ENCODE data around the gene CTSK.
A peak's percentile ranks its signal among the peaks of the same experiment; 100 is the strongest.
"Not testable (repeated sequence)": the region's sequence is repeated elsewhere in the genome, so short reads cannot be mapped to it uniquely, and the experiment has no call there.

The CTSK gene

DNA sequence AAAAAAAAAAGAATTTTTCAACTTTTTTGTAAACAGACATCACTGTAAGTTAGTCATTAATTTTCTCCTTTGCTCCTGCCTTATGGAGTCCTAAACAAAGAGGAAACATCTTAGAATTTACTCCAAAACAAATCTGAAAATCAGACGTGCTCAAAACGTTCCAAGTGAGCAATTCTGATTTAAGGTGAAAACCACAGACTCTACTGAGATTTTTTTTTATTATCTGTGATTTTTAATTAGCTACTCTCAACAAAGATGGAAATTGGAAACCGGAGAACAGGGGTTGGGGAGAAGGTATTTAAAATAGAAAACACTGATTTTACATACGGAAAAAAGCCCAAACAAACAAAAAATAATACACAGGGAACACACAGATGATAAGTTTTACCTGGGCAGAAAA is 7.8 kb upstream of the CTSK start:
- H3K9me3 Mint-ChIP-seq = no peaks in the 10 kb centered on the region
- no peak overlapping the region for H3K4me3 Mint-ChIP-seq
- H3K27me3 Mint-ChIP-seq = no peaks in the 10 kb centered on the region
- peaks cover 25% of the 10 kb centered on the region for H3K36me3 Mint-ChIP-seq
- no peaks in the 10 kb centered on the region for H3K4me1 Mint-ChIP-seq
- ATAC-seq = no peak
- H3K27ac Mint-ChIP-seq = no peak overlapping the region

DNA sequence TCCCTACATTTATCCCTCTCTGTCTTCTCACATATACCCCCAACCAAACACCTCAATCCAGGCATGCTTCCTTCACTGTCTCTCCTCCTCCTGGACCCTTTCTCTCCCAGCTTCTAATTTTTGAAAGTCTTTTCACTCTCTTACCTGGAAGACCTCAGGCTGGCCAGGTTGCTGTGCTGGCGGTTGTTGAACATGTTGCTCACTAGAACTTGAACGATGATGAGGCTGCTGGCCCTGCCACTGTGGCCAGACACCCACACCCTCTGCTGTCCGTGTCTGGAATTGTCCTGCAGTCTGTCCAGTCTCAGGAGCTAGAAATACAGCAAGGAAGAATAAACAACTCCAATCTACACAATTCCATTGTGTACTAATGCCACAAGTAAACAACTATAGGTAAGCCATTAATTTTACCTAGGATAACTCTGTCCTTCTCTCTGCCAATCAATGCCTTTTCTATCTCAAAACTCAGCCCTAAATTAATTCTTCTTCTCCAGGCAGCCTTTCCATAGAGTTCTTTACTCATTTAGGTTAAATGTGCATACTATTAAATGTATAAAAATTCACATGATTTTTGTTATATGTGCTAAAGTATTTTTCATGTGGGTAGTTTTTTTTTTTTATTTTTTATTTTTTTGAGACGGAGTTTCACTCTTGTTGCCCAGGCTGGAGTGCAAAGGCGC is 5.1 kb upstream of the CTSK start:
- Mint-ChIP-seq H3K4me1 (no peaks in the 10 kb centered on the region), H3K27me3 (no peaks in the 10 kb centered on the region), H3K27ac (no peak overlapping the region), H3K4me3 (no peak overlapping the region), H3K36me3 (peaks cover 32% of the 10 kb centered on the region), H3K9me3 (no peaks in the 10 kb centered on the region)
- ATAC-seq = peak; percentile 27

- H3K27me3 Mint-ChIP-seq = no peaks in the 10 kb centered on the region
- H3K4me1 Mint-ChIP-seq = peaks cover 6% of the 10 kb centered on the region
- H3K36me3 Mint-ChIP-seq = peaks cover 17% of the 10 kb centered on the region
- H3K4me3 Mint-ChIP-seq = no peak overlapping the region
- H3K27ac Mint-ChIP-seq = no peak overlapping the region
- no peak for ATAC-seq
- H3K9me3 Mint-ChIP-seq = no peaks in the 10 kb centered on the region
Measured at GRCh38 chr1:150810958-150811659, 3.0 kb upstream of the CTSK start.

GRCh38 chr1:150809651-150810050 is 1.6 kb upstream of the CTSK start:
- peaks cover 13% of the 10 kb centered on the region for H3K36me3 Mint-ChIP-seq
- H3K4me1 Mint-ChIP-seq = peaks cover 6% of the 10 kb centered on the region
- no peak overlapping the region for H3K27ac Mint-ChIP-seq
- no peaks in the 10 kb centered on the region for H3K9me3 Mint-ChIP-seq
- no peaks in the 10 kb centered on the region for H3K27me3 Mint-ChIP-seq
- no peak for ATAC-seq
- no peak overlapping the region for H3K4me3 Mint-ChIP-seq

GRCh38 chr1:150808846-150809245 is 786 bp upstream of the CTSK start:
- Mint-ChIP-seq H3K4me3 (no peak overlapping the region), H3K9me3 (no peaks in the 10 kb centered on the region), H3K36me3 (peaks cover 9% of the 10 kb centered on the region), H3K27me3 (no peaks in the 10 kb centered on the region), H3K4me1 (peaks cover 6% of the 10 kb centered on the region), H3K27ac (no peak overlapping the region)
- no peak for ATAC-seq

DNA sequence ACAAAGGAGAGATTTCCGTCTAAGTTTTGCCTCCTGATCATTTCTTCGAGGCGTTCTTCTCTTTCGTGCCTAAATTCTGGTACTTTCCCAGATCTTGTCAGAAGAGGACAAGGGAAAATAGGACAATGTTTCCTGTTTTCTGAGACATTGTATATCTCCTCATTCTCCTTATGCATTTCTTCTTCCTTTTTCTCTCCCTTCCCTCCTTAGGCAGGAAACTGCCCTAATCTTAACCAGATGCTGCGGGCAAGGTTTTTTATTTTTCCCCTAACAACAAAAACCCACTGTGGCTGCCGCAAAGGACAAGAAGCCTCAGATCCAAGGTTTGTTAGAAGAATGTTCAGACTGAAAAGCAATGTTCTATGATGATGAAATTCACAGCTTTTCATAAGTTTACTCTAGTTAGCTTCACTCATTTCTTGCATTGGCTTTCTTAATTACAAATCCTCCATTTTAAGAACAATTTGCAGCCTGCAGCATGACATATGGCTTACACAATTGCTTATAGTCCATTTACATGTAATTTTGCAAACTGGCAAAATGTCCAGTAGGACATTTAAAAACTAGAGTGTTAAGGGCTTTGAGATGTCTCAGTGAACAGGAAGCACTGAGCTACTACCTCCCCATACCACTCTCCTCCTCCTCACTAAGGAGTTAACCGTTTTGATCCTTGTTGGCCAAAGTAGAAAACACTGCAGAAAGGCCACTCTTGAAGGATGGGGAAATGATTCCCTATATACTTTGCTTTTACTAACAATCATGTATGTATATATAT is 624 bp downstream of the CTSK start:
- peaks cover 7% of the 10 kb centered on the region for H3K36me3 Mint-ChIP-seq
- no peak overlapping the region for H3K27ac Mint-ChIP-seq
- no peak for ATAC-seq
- H3K4me3 Mint-ChIP-seq = no peak overlapping the region
- no peaks in the 10 kb centered on the region for H3K9me3 Mint-ChIP-seq
- H3K4me1 Mint-ChIP-seq = peaks cover 6% of the 10 kb centered on the region
- H3K27me3 Mint-ChIP-seq = no peaks in the 10 kb centered on the region

DNA sequence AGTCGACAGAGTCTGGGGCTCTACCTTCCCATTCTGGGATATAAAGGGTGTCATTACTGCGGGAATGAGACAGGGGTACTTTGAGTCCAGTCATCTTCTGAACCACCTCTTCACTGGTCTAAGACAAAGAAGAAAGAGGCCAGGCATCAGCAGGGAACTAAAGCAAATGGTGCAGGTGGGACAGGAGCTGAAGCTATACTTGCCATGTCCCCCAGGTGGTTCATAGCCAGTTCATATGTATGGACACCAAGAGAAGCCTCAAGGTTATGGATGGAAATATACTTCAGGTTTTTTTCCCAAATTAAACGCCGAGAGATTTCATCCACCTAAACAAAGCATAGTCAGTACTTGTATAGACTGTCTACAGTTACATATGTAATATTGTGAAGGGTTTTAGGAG is 2.2 kb downstream of the CTSK start:
- Mint-ChIP-seq H3K27me3 (no peaks in the 10 kb centered on the region), H3K27ac (no peak overlapping the region), H3K36me3 (peaks cover 7% of the 10 kb centered on the region), H3K4me3 (no peak overlapping the region), H3K4me1 (peaks cover 6% of the 10 kb centered on the region), H3K9me3 (no peaks in the 10 kb centered on the region)
- ATAC-seq = no peak

- Mint-ChIP-seq H3K9me3 (no peaks in the 10 kb centered on the region), H3K4me1 (peaks cover 6% of the 10 kb centered on the region), H3K27me3 (no peaks in the 10 kb centered on the region), H3K36me3 (peaks cover 3% of the 10 kb centered on the region), H3K4me3 (no peak overlapping the region), H3K27ac (no peak overlapping the region)
- ATAC-seq = no peak
Measured at GRCh38 chr1:150804671-150805070, 3.4 kb downstream of the CTSK start.

DNA sequence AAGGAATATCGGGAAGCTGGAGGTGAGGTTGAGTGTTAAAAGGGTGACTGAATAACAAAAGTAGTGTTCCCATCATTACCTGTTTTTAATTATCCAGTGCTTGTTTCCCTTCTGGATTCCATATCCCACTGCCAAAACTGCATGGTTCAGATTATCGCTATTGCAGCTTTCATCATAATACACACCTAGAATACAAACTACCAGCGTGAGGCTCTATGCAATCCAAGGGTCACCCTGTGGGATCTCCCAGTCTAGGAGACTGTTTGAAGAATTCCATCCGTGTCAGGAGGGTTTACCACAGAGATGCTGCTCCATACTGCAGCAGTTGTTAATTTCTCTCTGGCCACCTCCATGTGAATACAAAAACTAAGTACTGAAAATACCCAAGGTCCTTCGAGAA is 9.0 kb downstream of the CTSK start:
- H3K4me1 Mint-ChIP-seq = no peaks in the 10 kb centered on the region
- ATAC-seq = no peak
- no peaks in the 10 kb centered on the region for H3K9me3 Mint-ChIP-seq
- no peak overlapping the region for H3K27ac Mint-ChIP-seq
- no peak overlapping the region for H3K4me3 Mint-ChIP-seq
- peaks cover 39% of the 10 kb centered on the region for H3K36me3 Mint-ChIP-seq
- H3K27me3 Mint-ChIP-seq = no peaks in the 10 kb centered on the region

DNA sequence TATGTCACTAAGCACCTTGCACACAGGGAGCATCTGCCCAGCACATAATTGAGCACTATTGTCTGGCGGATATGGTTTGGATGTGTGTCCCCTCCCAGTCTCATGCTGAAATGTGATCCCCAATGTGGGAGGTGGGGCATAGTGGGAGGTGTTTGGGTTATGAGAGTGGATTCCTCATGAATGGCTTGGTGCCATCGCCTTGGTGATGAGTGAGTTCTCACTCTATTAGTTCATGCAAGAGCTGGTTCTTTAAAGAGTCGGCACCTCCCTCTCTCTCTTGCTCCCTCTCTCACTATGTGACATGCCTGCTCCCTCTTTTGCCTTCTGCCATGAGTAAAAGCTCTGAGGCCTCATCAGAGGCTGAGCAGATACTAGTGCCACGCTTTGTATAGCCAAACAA is 9.5 kb downstream of the CTSK start:
- Mint-ChIP-seq H3K9me3 (no peaks in the 10 kb centered on the region), H3K27me3 (no peaks in the 10 kb centered on the region), H3K4me3 (no peak overlapping the region), H3K27ac (no peak overlapping the region), H3K4me1 (no peaks in the 10 kb centered on the region), H3K36me3 (peaks cover 39% of the 10 kb centered on the region)
- no peak for ATAC-seq

DNA sequence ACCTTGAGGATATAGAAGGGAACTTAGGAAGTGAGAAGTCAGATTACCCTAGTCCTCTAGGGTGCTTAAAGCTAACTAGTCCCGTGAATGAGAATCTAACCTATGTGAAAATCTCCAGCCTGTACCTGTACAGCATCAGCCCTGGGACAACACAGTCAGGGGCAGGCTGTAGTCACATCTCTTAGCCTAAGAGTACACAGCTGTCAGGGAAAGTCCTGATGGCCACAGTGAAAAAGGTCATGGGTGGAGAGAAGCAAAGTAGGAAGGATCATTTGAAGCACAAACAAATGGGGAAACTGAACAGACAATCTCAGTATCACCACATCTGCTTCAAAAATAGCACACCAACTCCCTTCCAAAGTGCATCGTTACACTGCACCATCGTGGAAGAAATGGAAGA is 11.7 kb downstream of the CTSK start:
- Mint-ChIP-seq H3K27me3 (no peaks in the 10 kb centered on the region), H3K36me3 (peaks cover 39% of the 10 kb centered on the region), H3K4me3 (no peak overlapping the region), H3K9me3 (no peaks in the 10 kb centered on the region), H3K4me1 (no peaks in the 10 kb centered on the region), H3K27ac (no peak overlapping the region)
- peak; percentile 27 for ATAC-seq

DNA sequence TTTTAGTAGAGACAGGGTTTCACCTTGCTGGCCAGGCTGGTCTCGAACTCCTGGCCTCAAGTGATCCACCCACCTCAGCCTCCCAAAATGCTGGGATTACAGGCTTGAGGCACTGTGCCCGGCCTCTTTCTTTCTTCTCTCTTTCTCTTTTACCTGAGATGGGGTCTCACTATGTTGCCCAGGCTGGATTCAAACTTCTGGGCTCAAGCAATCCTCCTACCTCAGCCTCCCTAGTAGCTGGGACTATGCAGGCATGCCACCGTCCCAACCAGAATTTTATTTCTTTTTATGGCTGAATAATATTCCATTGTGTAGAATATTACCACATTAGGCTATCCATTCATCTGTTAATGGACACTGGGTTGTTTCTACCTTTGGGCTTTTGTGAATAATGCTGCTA is 14.3 kb downstream of the CTSK start:
- not testable (repeated sequence) for ATAC-seq, H3K27ac Mint-ChIP-seq

GRCh38 chr1:150793221-150793620 is 14.8 kb downstream of the CTSK start:
- Mint-ChIP-seq H3K27ac (no peak overlapping the region), H3K9me3 (no peaks in the 10 kb centered on the region), H3K4me1 (peaks cover under 1% of the 10 kb centered on the region), H3K27me3 (no peaks in the 10 kb centered on the region), H3K4me3 (no peak overlapping the region), H3K36me3 (peaks cover 25% of the 10 kb centered on the region)
- no peak for ATAC-seq

More for the DNA sequence above, 14.3 kb downstream of the CTSK start:
- not testable (repeated sequence) for H3K4me1 Mint-ChIP-seq, H3K9me3 Mint-ChIP-seq, H3K4me3 Mint-ChIP-seq, H3K27me3 Mint-ChIP-seq
- H3K36me3 Mint-ChIP-seq = peaks cover 30% of the 10 kb centered on the region

GRCh38 chr1:150791585-150791984 is 16.5 kb downstream of the CTSK start:
- no peaks in the 10 kb centered on the region for H3K9me3 Mint-ChIP-seq
- H3K27me3 Mint-ChIP-seq = no peaks in the 10 kb centered on the region
- ATAC-seq = no peak
- H3K27ac Mint-ChIP-seq = no peak overlapping the region
- no peak overlapping the region for H3K4me3 Mint-ChIP-seq
- peaks cover 13% of the 10 kb centered on the region for H3K36me3 Mint-ChIP-seq
- H3K4me1 Mint-ChIP-seq = peaks cover 7% of the 10 kb centered on the region

GRCh38 chr1:150789396-150789795 is 18.7 kb downstream of the CTSK start:
- peaks cover 7% of the 10 kb centered on the region for H3K4me1 Mint-ChIP-seq
- ATAC-seq = no peak
- no peaks in the 10 kb centered on the region for H3K9me3 Mint-ChIP-seq
- no peaks in the 10 kb centered on the region for H3K36me3 Mint-ChIP-seq
- no peaks in the 10 kb centered on the region for H3K27me3 Mint-ChIP-seq
- no peak overlapping the region for H3K27ac Mint-ChIP-seq
- no peak overlapping the region for H3K4me3 Mint-ChIP-seq

- H3K4me1 Mint-ChIP-seq = peaks cover 7% of the 10 kb centered on the region
- H3K27ac Mint-ChIP-seq = no peak overlapping the region
- no peaks in the 10 kb centered on the region for H3K9me3 Mint-ChIP-seq
- ATAC-seq = no peak
- H3K27me3 Mint-ChIP-seq = no peaks in the 10 kb centered on the region
- no peaks in the 10 kb centered on the region for H3K36me3 Mint-ChIP-seq
- no peak overlapping the region for H3K4me3 Mint-ChIP-seq
Measured at GRCh38 chr1:150788946-150789345, 19.1 kb downstream of the CTSK start.
